Stimulated activated naive CD8-positive, alpha-beta T cell treated with anti-CD3 and anti-CD28 coated beads, Interleukin-15, Interleukin-2, amounts not matched to agents 100 ng/mL and 50 ng/mL, for 24 hours (primary cell): ENCODE measurements around the gene ANO1.

Source experiments
- H3K27ac Mint-ChIP-seq: one replicate; pipeline ENCODE4 v1.8.0; 2021; ENCODE audit warnings: mild to moderate bottlenecking, mixed read lengths
- H3K27me3 Mint-ChIP-seq: one replicate; pipeline ENCODE4 v1.8.0; 2021; ENCODE audit warnings: mixed read lengths
- H3K36me3 Mint-ChIP-seq: one replicate; pipeline ENCODE4 v1.8.0; 2021; ENCODE audit warnings: low read depth, mixed read lengths
- H3K4me1 Mint-ChIP-seq: one replicate; pipeline ENCODE4 v1.8.0; 2021; ENCODE audit warnings: low read depth, mixed read lengths
- H3K4me3 Mint-ChIP-seq: one replicate; pipeline ENCODE4 v1.8.0; 2021; ENCODE audit warnings: mild to moderate bottlenecking, mixed read lengths
- H3K9me3 Mint-ChIP-seq: one replicate; pipeline ENCODE4 v1.8.0; 2021; ENCODE audit warnings: mixed read lengths

Gene ANO1

DNA sequence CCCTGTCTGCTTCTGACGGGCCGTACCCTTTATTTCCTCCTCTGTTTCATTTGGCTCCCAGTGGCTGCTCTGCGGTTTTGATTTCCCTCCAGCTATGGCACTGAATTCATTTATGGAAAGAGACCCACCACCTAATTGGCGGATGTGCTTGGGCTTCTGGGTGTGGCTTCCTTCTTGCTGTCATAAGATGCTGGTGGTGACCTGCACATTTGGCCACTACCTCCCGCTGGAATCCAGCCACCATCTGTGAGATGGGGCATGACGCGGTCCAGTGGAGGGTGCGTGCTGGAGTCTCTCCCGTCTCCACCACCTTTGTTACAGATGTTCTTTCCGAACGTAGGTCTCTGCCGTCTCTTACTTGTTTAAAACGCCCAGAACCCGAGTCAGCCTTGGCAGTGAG lies 77.3 kb downstream of the ANO1 start:
- H3K36me3 Mint-ChIP-seq = no peaks in the 10 kb centered on the region
- H3K27me3 Mint-ChIP-seq = peaks cover 3% of the 10 kb centered on the region
- H3K27ac Mint-ChIP-seq = no peak overlapping the region
- no peaks in the 10 kb centered on the region for H3K9me3 Mint-ChIP-seq
- H3K4me1 Mint-ChIP-seq = no peaks in the 10 kb centered on the region
- H3K4me3 Mint-ChIP-seq = no peak overlapping the region

DNA sequence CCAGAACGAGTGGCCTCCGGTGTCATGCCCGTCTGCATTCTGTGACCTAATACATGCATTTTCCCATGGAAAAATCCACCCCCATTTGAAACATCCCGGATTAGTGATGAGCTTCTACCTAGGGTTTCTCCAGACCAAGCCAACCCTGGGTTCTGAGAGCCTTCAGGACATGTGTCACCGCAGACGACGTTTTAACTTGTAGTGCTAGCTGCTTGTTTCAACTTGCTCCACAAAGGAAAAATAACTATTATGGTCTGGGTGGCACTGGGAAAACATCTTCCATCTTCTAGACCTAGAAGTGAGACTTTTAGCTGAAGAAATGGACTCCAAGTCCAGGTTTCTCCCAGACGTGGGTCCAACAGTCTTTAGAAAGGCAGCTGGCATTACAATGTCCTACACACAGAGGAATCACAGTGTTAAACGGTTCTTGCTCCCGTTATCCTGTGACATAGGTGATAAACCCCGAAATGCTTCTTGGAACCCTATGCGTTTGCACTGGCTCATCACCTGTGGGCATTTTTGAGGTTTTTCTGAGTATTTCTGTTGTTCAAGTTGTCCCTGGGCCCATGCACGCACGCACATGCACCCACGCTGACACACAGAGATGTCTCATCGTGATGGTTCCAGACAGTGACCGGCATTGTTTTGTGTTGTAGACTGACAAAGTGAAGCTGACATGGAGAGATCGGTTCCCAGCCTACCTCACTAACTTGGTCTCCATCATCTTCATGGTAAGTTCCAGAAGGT lies 78.3 kb downstream of the ANO1 start:
- Mint-ChIP-seq H3K4me3 (no peak overlapping the region), H3K4me1 (no peaks in the 10 kb centered on the region), H3K27ac (no peak overlapping the region), H3K9me3 (no peaks in the 10 kb centered on the region), H3K27me3 (no peaks in the 10 kb centered on the region), H3K36me3 (no peaks in the 10 kb centered on the region)

- Mint-ChIP-seq H3K4me1 (no peaks in the 10 kb centered on the region), H3K27me3 (no peaks in the 10 kb centered on the region), H3K36me3 (no peaks in the 10 kb centered on the region), H3K27ac (no peak overlapping the region), H3K4me3 (no peak overlapping the region), H3K9me3 (no peaks in the 10 kb centered on the region)
Measured at GRCh38 chr11:70158201-70158600, 80.1 kb downstream of the ANO1 start.

DNA sequence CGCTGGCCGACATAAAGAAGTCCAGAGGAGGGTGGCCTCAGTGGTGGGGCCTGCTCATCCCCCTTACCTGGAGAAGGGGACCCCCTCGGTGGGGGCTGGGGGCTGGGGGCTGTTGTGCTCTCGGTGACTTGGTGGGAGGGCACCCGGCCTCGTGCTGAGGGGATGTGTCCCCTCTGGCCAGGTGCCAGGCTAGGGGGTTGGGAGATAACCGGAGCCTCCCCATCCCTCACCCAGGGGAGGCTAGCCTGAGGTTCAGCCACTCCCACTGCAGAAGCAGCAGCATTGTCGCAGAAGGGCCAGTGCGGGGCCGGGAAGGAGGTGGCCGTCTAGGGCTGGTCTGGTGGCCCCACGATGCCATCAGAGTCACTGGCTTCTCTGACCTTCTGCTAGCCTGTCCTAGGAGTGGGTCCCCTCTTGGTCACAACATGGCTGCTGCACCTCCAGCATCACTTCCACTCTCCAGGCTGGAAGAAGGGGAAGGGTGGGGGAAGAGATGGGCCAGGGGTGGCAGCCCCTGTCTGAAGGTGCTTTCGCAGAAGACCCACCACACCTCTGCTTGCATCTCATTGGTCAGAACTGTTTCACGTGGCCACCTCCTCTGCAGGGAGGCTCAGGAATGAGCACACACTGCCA lies 80.8 kb downstream of the ANO1 start:
- H3K4me1 Mint-ChIP-seq = no peaks in the 10 kb centered on the region
- H3K27ac Mint-ChIP-seq = peak overlapping the region; percentile 26

DNA sequence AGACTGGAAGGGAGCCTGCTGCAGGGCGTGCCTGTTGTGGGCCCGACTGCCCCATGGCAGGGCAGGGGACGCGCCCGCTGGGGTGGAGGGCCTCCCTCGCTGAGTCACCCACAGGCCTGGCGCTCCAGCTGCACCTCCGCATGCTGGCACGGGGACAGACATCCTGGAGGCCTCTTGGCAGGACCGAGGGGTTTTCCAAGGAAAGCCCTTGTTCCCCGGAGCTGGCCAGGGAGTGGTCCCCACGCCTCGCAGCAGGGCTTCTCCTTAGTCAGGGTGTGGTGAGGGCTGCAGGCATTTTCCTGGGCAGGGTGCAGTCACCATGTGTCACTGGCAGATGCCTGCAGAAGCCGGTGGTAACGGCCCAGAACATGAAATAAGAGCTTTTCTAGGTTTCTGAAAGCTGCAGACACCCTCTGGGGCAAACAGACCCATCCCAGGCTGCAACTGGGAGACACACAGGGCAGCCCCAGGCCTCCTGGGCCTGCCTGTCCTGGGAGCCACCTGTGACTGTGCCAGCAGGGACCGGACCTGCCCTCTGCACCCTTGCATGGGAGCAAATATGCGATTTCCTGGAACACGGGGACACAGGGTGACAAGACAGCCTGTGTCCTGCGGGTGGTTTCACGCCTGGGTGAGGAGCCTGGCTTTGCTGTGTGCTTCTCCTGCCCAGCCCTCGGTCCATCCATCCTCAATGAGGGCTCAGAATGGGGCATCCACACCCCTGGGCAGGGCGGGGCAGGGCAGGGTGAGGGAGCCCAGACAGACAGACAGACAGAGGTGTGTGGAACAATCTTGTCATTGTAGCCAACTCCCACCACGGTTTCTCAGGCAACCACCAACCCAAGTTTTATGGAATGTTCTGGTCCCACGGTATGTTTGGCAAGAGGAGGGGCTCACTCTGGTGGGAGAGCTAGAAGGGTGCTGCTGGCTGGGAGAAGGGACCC lies 81.8 kb downstream of the ANO1 start:
- H3K9me3 Mint-ChIP-seq = no peaks in the 10 kb centered on the region
- H3K27ac Mint-ChIP-seq = no peak overlapping the region
- no peak overlapping the region for H3K4me3 Mint-ChIP-seq
- H3K4me1 Mint-ChIP-seq = no peaks in the 10 kb centered on the region
- no peaks in the 10 kb centered on the region for H3K27me3 Mint-ChIP-seq
- no peaks in the 10 kb centered on the region for H3K36me3 Mint-ChIP-seq

More for the DNA sequence above, 80.8 kb downstream of the ANO1 start:
- Mint-ChIP-seq H3K36me3 (no peaks in the 10 kb centered on the region), H3K27me3 (no peaks in the 10 kb centered on the region), H3K9me3 (no peaks in the 10 kb centered on the region), H3K4me3 (no peak overlapping the region)

DNA sequence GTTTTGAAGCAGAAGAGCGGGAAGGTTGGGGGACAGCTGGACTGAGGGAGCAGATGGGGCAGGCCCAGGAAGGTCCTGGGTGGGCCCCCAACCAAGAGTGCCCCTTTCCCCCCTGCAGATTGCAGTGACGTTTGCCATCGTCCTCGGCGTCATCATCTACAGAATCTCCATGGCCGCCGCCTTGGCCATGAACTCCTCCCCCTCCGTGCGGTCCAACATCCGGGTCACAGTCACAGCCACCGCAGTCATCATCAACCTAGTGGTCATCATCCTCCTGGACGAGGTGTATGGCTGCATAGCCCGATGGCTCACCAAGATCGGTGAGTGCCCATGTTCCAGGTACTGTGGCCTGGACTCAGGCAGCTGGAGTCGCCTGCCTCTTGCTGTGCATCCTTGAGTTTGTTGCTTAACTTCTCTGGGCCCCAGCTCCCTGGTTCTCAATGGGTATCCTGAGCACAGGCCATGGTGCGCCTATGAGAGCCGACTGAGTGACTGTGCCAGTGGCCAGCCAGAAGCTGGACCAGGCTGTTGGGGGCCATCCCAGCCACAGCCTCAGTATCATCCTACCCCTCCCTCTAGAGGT lies 83.0 kb downstream of the ANO1 start:
- H3K4me3 Mint-ChIP-seq = no peak overlapping the region
- H3K27ac Mint-ChIP-seq = no peak overlapping the region
- H3K27me3 Mint-ChIP-seq = no peaks in the 10 kb centered on the region
- H3K36me3 Mint-ChIP-seq = no peaks in the 10 kb centered on the region
- no peaks in the 10 kb centered on the region for H3K4me1 Mint-ChIP-seq
- no peaks in the 10 kb centered on the region for H3K9me3 Mint-ChIP-seq

GRCh38 chr11:70164705-70165104 lies 86.6 kb downstream of the ANO1 start:
- Mint-ChIP-seq H3K9me3 (no peaks in the 10 kb centered on the region), H3K4me1 (no peaks in the 10 kb centered on the region), H3K27me3 (peaks cover 6% of the 10 kb centered on the region), H3K36me3 (no peaks in the 10 kb centered on the region), H3K27ac (no peak overlapping the region), H3K4me3 (no peak overlapping the region)

GRCh38 chr11:70167120-70167519 lies 89.0 kb downstream of the ANO1 start:
- peaks cover 6% of the 10 kb centered on the region for H3K27me3 Mint-ChIP-seq
- no peak overlapping the region for H3K4me3 Mint-ChIP-seq
- H3K9me3 Mint-ChIP-seq = no peaks in the 10 kb centered on the region
- no peak overlapping the region for H3K27ac Mint-ChIP-seq
- H3K36me3 Mint-ChIP-seq = no peaks in the 10 kb centered on the region
- no peaks in the 10 kb centered on the region for H3K4me1 Mint-ChIP-seq

DNA sequence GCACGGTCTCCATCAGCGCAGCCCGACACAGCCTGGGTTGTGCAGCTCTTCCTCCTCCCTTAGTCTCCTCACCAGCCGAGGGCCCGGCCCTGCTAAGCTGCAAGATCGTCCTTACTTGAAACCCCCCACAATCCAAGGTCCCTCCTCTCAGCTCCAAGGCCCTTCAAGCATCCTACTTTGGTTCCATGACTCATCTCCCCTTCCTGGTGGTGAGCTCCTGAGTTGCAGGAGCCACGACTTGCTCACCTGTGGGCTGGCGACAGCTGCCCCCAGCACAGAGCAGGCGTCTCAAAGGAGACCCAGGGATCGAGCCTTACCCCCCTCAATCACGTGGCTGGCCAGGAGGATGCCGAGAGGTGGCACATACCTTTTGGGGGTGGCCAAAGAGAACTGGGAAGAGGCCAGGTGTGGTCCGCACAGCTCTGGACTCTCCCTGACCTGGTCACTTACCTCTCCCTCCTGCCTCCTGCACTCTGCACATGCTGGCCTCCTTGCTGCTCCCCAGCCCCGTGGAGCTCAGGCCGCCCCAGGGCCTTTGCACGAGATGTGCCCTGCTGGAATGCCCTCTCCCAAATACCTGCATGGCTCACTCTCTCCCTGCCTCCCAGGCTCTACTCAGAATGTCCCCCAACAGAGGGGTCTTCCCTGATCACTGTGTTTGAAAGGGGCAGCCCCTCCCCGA lies 89.7 kb downstream of the ANO1 start:
- peaks cover 6% of the 10 kb centered on the region for H3K27me3 Mint-ChIP-seq

DNA sequence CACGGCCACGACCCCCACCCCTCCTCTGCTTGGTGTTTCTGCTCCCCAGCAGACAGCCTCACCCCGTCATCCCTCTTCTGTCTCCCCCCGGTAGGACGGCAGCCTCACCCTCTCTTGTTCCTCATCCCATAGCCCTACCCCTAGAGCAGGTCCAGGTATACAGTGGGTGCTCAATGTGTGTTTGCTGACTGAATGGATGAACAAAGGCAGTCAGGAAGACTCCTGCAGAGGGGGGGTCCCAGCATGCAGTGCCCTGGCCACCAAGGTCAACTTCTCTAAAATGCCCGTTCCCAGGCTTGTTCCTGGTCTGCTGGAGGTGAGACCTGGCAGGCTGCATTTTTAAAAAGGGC lies 90.3 kb downstream of the ANO1 start:
- Mint-ChIP-seq H3K27ac (no peak overlapping the region), H3K36me3 (no peaks in the 10 kb centered on the region), H3K27me3 (peaks cover 6% of the 10 kb centered on the region), H3K4me3 (no peak overlapping the region), H3K4me1 (no peaks in the 10 kb centered on the region), H3K9me3 (no peaks in the 10 kb centered on the region)

More for the DNA sequence above, 89.7 kb downstream of the ANO1 start:
- Mint-ChIP-seq H3K4me1 (no peaks in the 10 kb centered on the region), H3K9me3 (no peaks in the 10 kb centered on the region), H3K36me3 (no peaks in the 10 kb centered on the region), H3K27ac (no peak overlapping the region), H3K4me3 (no peak overlapping the region)

GRCh38 chr11:70169127-70169526 lies 91.0 kb downstream of the ANO1 start:
- peaks cover 6% of the 10 kb centered on the region for H3K27me3 Mint-ChIP-seq
- H3K27ac Mint-ChIP-seq = no peak overlapping the region
- H3K4me3 Mint-ChIP-seq = no peak overlapping the region
- no peaks in the 10 kb centered on the region for H3K36me3 Mint-ChIP-seq
- no peaks in the 10 kb centered on the region for H3K9me3 Mint-ChIP-seq
- no peaks in the 10 kb centered on the region for H3K4me1 Mint-ChIP-seq

- Mint-ChIP-seq H3K27ac (no peak overlapping the region), H3K36me3 (no peaks in the 10 kb centered on the region), H3K27me3 (peaks cover 6% of the 10 kb centered on the region), H3K4me1 (no peaks in the 10 kb centered on the region), H3K4me3 (no peak overlapping the region), H3K9me3 (no peaks in the 10 kb centered on the region)
Measured at GRCh38 chr11:70169632-70170031, 91.5 kb downstream of the ANO1 start.

- Mint-ChIP-seq H3K27me3 (peaks cover 6% of the 10 kb centered on the region), H3K27ac (no peak overlapping the region), H3K4me3 (no peak overlapping the region), H3K4me1 (no peaks in the 10 kb centered on the region), H3K36me3 (no peaks in the 10 kb centered on the region), H3K9me3 (no peaks in the 10 kb centered on the region)
Measured at GRCh38 chr11:70170596-70171210, 92.6 kb downstream of the ANO1 start.

GRCh38 chr11:70173018-70173417 lies 94.9 kb downstream of the ANO1 start:
- H3K27ac Mint-ChIP-seq = no peak overlapping the region
- no peaks in the 10 kb centered on the region for H3K4me1 Mint-ChIP-seq
- no peaks in the 10 kb centered on the region for H3K36me3 Mint-ChIP-seq
- no peaks in the 10 kb centered on the region for H3K9me3 Mint-ChIP-seq
- H3K27me3 Mint-ChIP-seq = peaks cover 5% of the 10 kb centered on the region
- no peak overlapping the region for H3K4me3 Mint-ChIP-seq
